NCI-H446 (cell line): ENCODE data around the gene NCBP3.

Experiments
- DNase-seq, 2 experiments: peaks; one replicate each; lab custom pipeline; 2025; lab: John Stamatoyannopoulos, UW

NCBP3 gene

GRCh38 chr17:3845621-3846436 is at the start of gene NCBP3:
TSS of gene NCBP3 (minus strand) at chr17:3846246. CDS start at chr17:3846223, 23 bp downstream.
- DNase-seq: peak; percentile 73 to 95

- DNase-seq: no peak
These were observed 49.3 kb upstream of the NCBP3 start for GRCh38 chr17:3895354-3895753.

GRCh38 chr17:3894911-3895343 is 48.9 kb upstream of the NCBP3 start:
- DNase-seq: peak in 1 of 2 experiments; percentile 34

- no peak for DNase-seq
These were observed 48.1 kb upstream of the NCBP3 start for GRCh38 chr17:3894188-3894587.

- DNase-seq: no peak
These were observed 47.7 kb upstream of the NCBP3 start for GRCh38 chr17:3893720-3894116.

GRCh38 chr17:3893003-3893719 is 47.1 kb upstream of the NCBP3 start, which contains the start of gene CAMKK1:
TSS of gene CAMKK1 (minus strand) at chr17:3893053. CDS start at chr17:3885687, 7,366 bp downstream.
- peak; percentile 35 to 91 for DNase-seq

- peak in 1 of 2 experiments; percentile 19 for DNase-seq
These were observed 46.3 kb upstream of the NCBP3 start for GRCh38 chr17:3892095-3892998.

- no peak for DNase-seq
These were observed 45.6 kb upstream of the NCBP3 start for GRCh38 chr17:3891626-3892094.

GRCh38 chr17:3890878-3891219 is 44.8 kb upstream of the NCBP3 start:
- no peak for DNase-seq

- peak in 1 of 2 experiments; percentile 73 for DNase-seq
These were observed 44.2 kb upstream of the NCBP3 start for GRCh38 chr17:3890082-3890877.

GRCh38 chr17:3889325-3890012 is 43.4 kb upstream of the NCBP3 start:
- DNase-seq: no peak

GRCh38 chr17:3888343-3889171 is 42.5 kb upstream of the NCBP3 start:
- DNase-seq: peak; percentile 73 to 94

- peak in 1 of 2 experiments; percentile 42 for DNase-seq
These were observed 41.8 kb upstream of the NCBP3 start for GRCh38 chr17:3887804-3888203.

- DNase-seq: no peak
These were observed 41.3 kb upstream of the NCBP3 start for GRCh38 chr17:3887394-3887793.

- no peak for DNase-seq
These were observed 40.7 kb upstream of the NCBP3 start for GRCh38 chr17:3886776-3887175.

- peak in 1 of 2 experiments; percentile 52 for DNase-seq
These were observed 39.9 kb upstream of the NCBP3 start for GRCh38 chr17:3885970-3886369.

GRCh38 chr17:3885271-3885670 is 39.2 kb upstream of the NCBP3 start:
- peak; percentile 61 to 94 for DNase-seq

GRCh38 chr17:3884188-3884587 is 38.1 kb upstream of the NCBP3 start:
- DNase-seq: no peak

GRCh38 chr17:3882276-3882675 is 36.2 kb upstream of the NCBP3 start:
- DNase-seq: no peak

GRCh38 chr17:3880983-3881382 is 34.9 kb upstream of the NCBP3 start:
- DNase-seq: no peak
